CD14-positive monocyte (primary cell): ENCODE data around the gene ERMN. TPM values are rescaled to one million over a fixed set of nuclear protein-coding genes. Genes with fewer than 3 reads are reported as not detected.

Experiments used
- DNase-seq, 3 donors: peaks; one replicate each; pipeline ENCODE4 v3.0.0-alpha.2; 2011 to 2022
- H2AFZ ChIP-seq: 2 replicates; pipeline ENCODE4 v1.6.0; 2012; ENCODE audit warnings: mild to moderate bottlenecking, low read depth, low read length, inconsistent platforms; ENCODE audit not compliant: insufficient read depth, poor library complexity, severe bottlenecking
- H3K27ac ChIP-seq, 2 donors: 1 replicate in 1 of 2; 2 replicates in 1 of 2; pipeline ENCODE4 v1.5.1; 2012 to 2013; ENCODE audit warnings: low read length in 2 of 2, control low read depth in 1 of 2, inconsistent platforms in 1 of 2, low read depth in 1 of 2, mild to moderate bottlenecking in 1 of 2
- H3K27me3 ChIP-seq, 2 donors: one replicate each; pipeline versions ENCODE4 v1.6.0 to v1.6.1; 2011 to 2013; ENCODE audit warnings: low read length in 2 of 2; ENCODE audit not compliant: control insufficient read depth in 2 of 2, insufficient read depth in 2 of 2
- H3K36me3 ChIP-seq, 2 donors: replicated peaks in 1 of 2; 1 replicate in 1 of 2; 2 replicates in 1 of 2; pipeline versions ENCODE4 v1.5.1 to v1.6.1; 2012 to 2013; ENCODE audit warnings: low read length in 2 of 2, control low read depth in 1 of 2, inconsistent platforms in 1 of 2, mild to moderate bottlenecking in 1 of 2; ENCODE audit not compliant: insufficient read depth in 2 of 2, control insufficient read depth in 1 of 2
- H3K4me1 ChIP-seq, 2 donors: 1 replicate in 1 of 2; 2 replicates in 1 of 2; pipeline versions ENCODE4 v1.5.1 to v1.6.1; 2012 to 2013; ENCODE audit warnings: low read length in 2 of 2, control low read depth in 1 of 2, inconsistent platforms in 1 of 2, mild to moderate bottlenecking in 1 of 2, moderate library complexity in 1 of 2; ENCODE audit not compliant: insufficient read depth in 2 of 2, control insufficient read depth in 1 of 2
- H3K4me2 ChIP-seq: replicated peaks from 2 replicates; pipeline ENCODE3; 2012; ENCODE audit warnings: low read length, moderate library complexity, mild to moderate bottlenecking; ENCODE audit not compliant: poor library complexity, severe bottlenecking; ENCODE audit errors: extremely low read depth
- H3K4me3 ChIP-seq, 3 experiments: fragments of 200-600 bp in 1 of 3; sonication (generic) in 1 of 3; replicated peaks in 1 of 3; 1 replicate in 2 of 3; 2 replicates in 1 of 3; pipeline ENCODE4 v1.5.1; 2011 to 2013; ENCODE audit warnings: low read length in 3 of 3, mild to moderate bottlenecking in 3 of 3, control low read depth in 2 of 3, low read depth in 2 of 3, inconsistent platforms in 1 of 3, moderate library complexity in 1 of 3
- H3K79me2 ChIP-seq: 2 replicates; pipeline ENCODE4 v1.6.0; 2012; ENCODE audit warnings: mild to moderate bottlenecking, control low read depth, inconsistent platforms, low read length, moderate library complexity; ENCODE audit not compliant: insufficient read depth
- H3K9ac ChIP-seq: 2 replicates; pipeline ENCODE4 v1.6.0; 2017; ENCODE audit warnings: low read length, mild to moderate bottlenecking; ENCODE audit not compliant: insufficient read depth, poor library complexity, severe bottlenecking
- H3K9me3 ChIP-seq, 2 donors: replicated peaks in 1 of 2; 1 replicate in 1 of 2; 2 replicates in 1 of 2; pipeline versions ENCODE4 v1.5.1 to v1.6.1; 2012 to 2013; ENCODE audit warnings: low read length in 2 of 2, control low read depth in 1 of 2; ENCODE audit not compliant: control insufficient read depth in 1 of 2, insufficient read depth in 1 of 2
- H4K20me1 ChIP-seq: 2 replicates; pipeline ENCODE4 v1.6.0; 2012; ENCODE audit warnings: mild to moderate bottlenecking, low read length, control low read depth, moderate library complexity; ENCODE audit not compliant: insufficient read depth
- H3K27ac Mint-ChIP-seq, 7 donors: one replicate each; pipeline ENCODE4 v1.8.0; 2020; ENCODE audit warnings: mild to moderate bottlenecking in 7 of 7, mixed read lengths in 7 of 7, moderate library complexity in 6 of 7, inconsistent platforms in 2 of 7
- H3K27me3 Mint-ChIP-seq, 3 donors: one replicate each; pipeline ENCODE4 v1.8.0; 2021 to 2022; ENCODE audit warnings: low read depth in 3 of 3, mild to moderate bottlenecking in 3 of 3, mixed read lengths in 3 of 3, moderate library complexity in 3 of 3, inconsistent platforms in 1 of 3
- H3K36me3 Mint-ChIP-seq, 2 donors: one replicate each; pipeline ENCODE4 v1.8.0; 2020; ENCODE audit warnings: mixed read lengths in 2 of 2, inconsistent platforms in 1 of 2, mild to moderate bottlenecking in 1 of 2
- H3K4me1 Mint-ChIP-seq: one replicate; pipeline ENCODE4 v1.8.0; 2020; ENCODE audit warnings: mild to moderate bottlenecking, mixed read lengths
- H3K4me3 Mint-ChIP-seq, 2 donors: one replicate each; pipeline ENCODE4 v1.8.0; 2020; ENCODE audit warnings: mild to moderate bottlenecking in 2 of 2, mixed read lengths in 2 of 2, moderate library complexity in 1 of 2
- H3K9me3 Mint-ChIP-seq, 7 donors: one replicate each; pipeline ENCODE4 v1.8.0; 2020 to 2022; ENCODE audit warnings: mixed read lengths in 7 of 7, mild to moderate bottlenecking in 6 of 7, moderate library complexity in 6 of 7, inconsistent platforms in 2 of 7
- CTCF ChIP-seq: fragments of 200-600 bp; IDR thresholded peaks from one replicate; pipeline ENCODE4 v1.8.0; 2022; ENCODE audit warnings: antibody characterized with exemption, mild to moderate bottlenecking
- WGBS: methylation state at CpG from one replicate; pipeline ENCODE4 v1.1.5; 2013; ENCODE audit warnings: missing lambda C conversion rate; ENCODE audit not compliant: insufficient coverage; 5-methylcytosine and 5-hydroxymethylcytosine counted together
- intact Hi-C, 2 donors: fragments of 100-400 bp; cut with micrococcal nuclease; formaldehyde crosslinking; loops; one replicate each; pipeline versions ENCODE4 v1.15.0 to v1.15.1; 2023
- polyA plus RNA-seq, 3 donors: library from polyadenylated mRNA; depleted of rRNA in 1 of 3; unstranded in 2 of 3; stranded (reverse) in 1 of 3; fragments of 300-500 nt in 2 of 3; fragments of >200 nt in 1 of 3; fragmentation: Illumina TruSeq in 2 of 3; gene quantifications; 1 replicate in 2 of 3; 2 replicates in 1 of 3; pipeline ENCODE4 v1.2.3, GENCODE V29; 2012 to 2021

ERMN gene
- polyA plus RNA-seq, 3 donors, result 0.19 to 3.9 TPM; not detected in 1

- no peaks in the 10 kb centered on the region for H3K36me3 Mint-ChIP-seq
- H3K4me1 Mint-ChIP-seq, result peaks cover 3% of the 10 kb centered on the region
- H3K9me3 Mint-ChIP-seq, result peaks cover 0 to 2% (median 0%) of the 10 kb centered on the region in 7 donors
- intact Hi-C loops, result no loop called here
- H3K27me3 ChIP-seq, result no peaks in the 10 kb centered on the region
- H3K4me2 ChIP-seq, result no peak overlapping the region
- H3K9me3 ChIP-seq, result no peaks in the 10 kb centered on the region
- no peaks in the 10 kb centered on the region for H4K20me1 ChIP-seq
- no peak overlapping the region for H3K4me3 Mint-ChIP-seq
- no peaks in the 10 kb centered on the region for H3K4me1 ChIP-seq
- no peaks in the 10 kb centered on the region for H3K36me3 ChIP-seq
- no peak for DNase-seq
- no peak overlapping the region for H3K27ac ChIP-seq
- peaks cover 0 to 2% (median 0%) of the 10 kb centered on the region in 3 donors for H3K27me3 Mint-ChIP-seq
- H3K27ac Mint-ChIP-seq, result no peak overlapping the region
- WGBS, result no CpG with 5 or more reads among the region's 2 CpGs
- no peak overlapping the region for H3K4me3 ChIP-seq
- TF ChIP-seq CTCF, result no peak
- H2AFZ ChIP-seq, result no peak overlapping the region
- no peaks in the 10 kb centered on the region for H3K79me2 ChIP-seq
- no peak overlapping the region for H3K9ac ChIP-seq
Measured at GRCh38 chr2:157269060-157269459, 56.6 kb downstream of the ERMN start.

Other genes with a start within 250 kb of the ERMN start
- gene GALNT5, start 68.1 kb downstream of the ERMN start, polyA plus RNA-seq, result not detected
- 100 to 1,000 TPM in 1 of 3 donors, 10 to 100 TPM in 2; 61.9 to 188 (median 83.5) TPM for gene CYTIP, start 118.3 kb upstream of the ERMN start, polyA plus RNA-seq